ENCODE results near the gene IGSF3.

The IGSF3 gene

GRCh38 chr1:116710420-116711262 lies 43.1 kb upstream of the IGSF3 start:
- H3K27ac Mint-ChIP-seq, result peak overlapping the region in 1 of 3 experiments; percentile 13
- no peak overlapping the region for H3K4me3 Mint-ChIP-seq
- no peak for TF ChIP-seq CTCF (IDR thresholded peaks at IDR 0.05; ENCODE audit: unreplicated experiment in 3 of 3)
- no peaks in the 10 kb centered on the region for H3K9me3 Mint-ChIP-seq
- no peaks in the 10 kb centered on the region for H3K27me3 Mint-ChIP-seq (ENCODE audit: low read depth)
- H3K4me1 Mint-ChIP-seq, result peaks cover 37% of the 10 kb centered on the region
- no peaks in the 10 kb centered on the region for H3K36me3 Mint-ChIP-seq (ENCODE audit: low read depth)

GRCh38 chr1:116709666-116710167 lies 42.2 kb upstream of the IGSF3 start:
- Mint-ChIP-seq H3K27ac (no peak overlapping the region), H3K4me1 (peaks cover 37% of the 10 kb centered on the region), H3K4me3 (no peak overlapping the region)

GRCh38 chr1:116708255-116708900 lies 40.8 kb upstream of the IGSF3 start:
- no peak overlapping the region for H3K4me3 Mint-ChIP-seq
- peaks cover 2% of the 10 kb centered on the region for H3K9me3 Mint-ChIP-seq
- no peaks in the 10 kb centered on the region for H3K36me3 Mint-ChIP-seq (ENCODE audit: low read depth)
- no peak for TF ChIP-seq CTCF (IDR thresholded peaks at IDR 0.05; ENCODE audit: unreplicated experiment in 3 of 3)
- H3K4me1 Mint-ChIP-seq, result peaks cover 37% of the 10 kb centered on the region
- no peaks in the 10 kb centered on the region for H3K27me3 Mint-ChIP-seq (ENCODE audit: low read depth)
- H3K27ac Mint-ChIP-seq, result no peak overlapping the region

More at GRCh38 chr1:116709666-116710167, 42.2 kb upstream of the IGSF3 start:
- no peaks in the 10 kb centered on the region for H3K36me3 Mint-ChIP-seq (ENCODE audit: low read depth)
- TF ChIP-seq CTCF (IDR thresholded peaks at IDR 0.05; ENCODE audit: unreplicated experiment in 3 of 3), result no peak
- no peaks in the 10 kb centered on the region for H3K27me3 Mint-ChIP-seq (ENCODE audit: low read depth)
- H3K9me3 Mint-ChIP-seq, result no peaks in the 10 kb centered on the region

GRCh38 chr1:116706841-116707240 lies 39.3 kb upstream of the IGSF3 start:
- no peak overlapping the region for H3K27ac Mint-ChIP-seq
- H3K9me3 Mint-ChIP-seq, result peaks cover 5% of the 10 kb centered on the region
- H3K4me3 Mint-ChIP-seq, result no peak overlapping the region
- no peak for TF ChIP-seq CTCF (IDR thresholded peaks at IDR 0.05; ENCODE audit: unreplicated experiment in 3 of 3)
- H3K4me1 Mint-ChIP-seq, result peaks cover 28% of the 10 kb centered on the region
- H3K27me3 Mint-ChIP-seq (ENCODE audit: low read depth), result no peaks in the 10 kb centered on the region
- no peaks in the 10 kb centered on the region for H3K36me3 Mint-ChIP-seq (ENCODE audit: low read depth)

GRCh38 chr1:116706123-116706522 lies 38.6 kb upstream of the IGSF3 start:
- H3K27me3 Mint-ChIP-seq (ENCODE audit: low read depth), result no peaks in the 10 kb centered on the region
- peaks cover 5% of the 10 kb centered on the region for H3K9me3 Mint-ChIP-seq
- no peak overlapping the region for H3K27ac Mint-ChIP-seq
- no peak for TF ChIP-seq CTCF (IDR thresholded peaks at IDR 0.05; ENCODE audit: unreplicated experiment in 3 of 3)
- no peak overlapping the region for H3K4me3 Mint-ChIP-seq
- H3K36me3 Mint-ChIP-seq (ENCODE audit: low read depth), result no peaks in the 10 kb centered on the region
- peaks cover 21% of the 10 kb centered on the region for H3K4me1 Mint-ChIP-seq

All from nephron (organoid).